C4-2B (cell line): Measurements from ENCODE around the gene PELI2.

ENCODE experiments used
- H3K27ac ChIP-seq: fragments of 450-650 bp; 2 replicates; pipeline ENCODE4 v1.5.1; 2017
- CTCF ChIP-seq: fragments of 450-650 bp; conservative IDR thresholded peaks from 2 replicates; pipeline ENCODE4 v1.5.1; 2017; ENCODE audit warnings: mild to moderate bottlenecking
- ZFX ChIP-seq: fragments of 450-650 bp; IDR thresholded peaks from 2 replicates; pipeline ENCODE4 v1.6.1; 2017

PELI2 gene

GRCh38 chr14:56127156-56127555 lies 8.9 kb downstream of the PELI2 start:
- TF ChIP-seq ZFX (no peak), CTCF (no peak)
- H3K27ac ChIP-seq, result no peak overlapping the region

DNA sequence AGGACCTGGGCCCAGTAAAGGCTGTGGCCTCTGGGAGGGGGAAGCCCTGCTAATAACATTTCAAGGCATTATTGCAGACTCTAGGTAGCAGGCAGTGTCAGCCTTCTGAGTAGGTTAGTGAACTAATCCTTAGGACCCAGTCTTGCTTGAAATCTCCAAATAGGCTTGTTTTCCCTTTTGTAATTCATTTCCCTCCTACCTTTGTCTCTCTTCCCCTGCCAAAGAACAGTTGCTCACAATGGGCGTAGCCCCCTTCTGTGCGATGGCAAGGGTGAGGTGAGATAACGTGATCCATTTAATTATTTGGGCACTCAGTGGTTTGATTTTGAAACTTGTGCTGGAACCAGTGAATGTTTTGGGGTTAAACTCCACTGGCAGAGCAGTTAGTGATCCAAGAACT lies 10.9 kb downstream of the PELI2 start:
- no peak for TF ChIP-seq ZFX
- no peak for TF ChIP-seq CTCF
- no peak overlapping the region for H3K27ac ChIP-seq

GRCh38 chr14:56129933-56130332 lies 11.7 kb downstream of the PELI2 start:
- TF ChIP-seq ZFX (no peak), CTCF (no peak)
- no peak overlapping the region for H3K27ac ChIP-seq

DNA sequence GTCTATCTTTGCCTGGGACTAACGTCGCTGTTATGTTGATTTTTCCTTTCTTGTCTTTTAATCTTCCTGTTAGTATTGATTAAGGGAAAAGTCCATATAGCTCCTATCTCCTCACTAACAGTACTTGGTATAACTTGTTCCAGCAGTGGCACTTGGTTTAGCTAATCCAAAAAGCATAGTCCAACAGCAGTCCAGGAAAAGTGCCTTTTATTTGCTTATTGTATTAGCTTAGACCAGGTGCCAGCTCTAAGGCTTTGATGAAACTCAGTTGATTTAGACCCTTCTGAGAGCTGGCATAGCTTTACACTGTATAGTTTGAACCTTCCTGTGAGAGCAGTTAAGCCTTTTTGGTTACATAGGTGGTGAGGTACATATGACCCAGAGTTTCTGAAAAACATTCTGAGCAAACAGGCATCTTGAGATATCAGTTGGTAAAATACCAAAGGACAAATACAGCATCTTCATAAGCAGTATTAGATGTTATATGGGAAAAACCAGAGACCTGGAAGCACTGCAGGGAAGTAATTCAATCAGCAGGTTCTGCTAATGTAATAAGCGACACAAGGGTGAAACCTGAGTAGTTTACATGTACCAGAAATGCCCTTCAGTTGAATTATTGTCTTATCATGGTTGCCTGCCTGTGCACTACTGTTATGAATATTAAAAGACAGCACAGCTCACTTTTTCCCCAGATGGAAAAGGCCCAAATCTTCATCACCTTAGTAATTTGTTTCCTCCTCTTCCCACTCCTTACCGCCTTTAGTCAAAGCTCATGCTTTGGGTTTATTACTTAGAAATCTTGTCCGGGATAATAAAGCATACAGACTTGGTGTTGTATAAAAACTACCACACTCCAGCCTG lies 13.0 kb downstream of the PELI2 start:
- H3K27ac ChIP-seq, result no peak overlapping the region
- no peak for TF ChIP-seq ZFX
- no peak for TF ChIP-seq CTCF

DNA sequence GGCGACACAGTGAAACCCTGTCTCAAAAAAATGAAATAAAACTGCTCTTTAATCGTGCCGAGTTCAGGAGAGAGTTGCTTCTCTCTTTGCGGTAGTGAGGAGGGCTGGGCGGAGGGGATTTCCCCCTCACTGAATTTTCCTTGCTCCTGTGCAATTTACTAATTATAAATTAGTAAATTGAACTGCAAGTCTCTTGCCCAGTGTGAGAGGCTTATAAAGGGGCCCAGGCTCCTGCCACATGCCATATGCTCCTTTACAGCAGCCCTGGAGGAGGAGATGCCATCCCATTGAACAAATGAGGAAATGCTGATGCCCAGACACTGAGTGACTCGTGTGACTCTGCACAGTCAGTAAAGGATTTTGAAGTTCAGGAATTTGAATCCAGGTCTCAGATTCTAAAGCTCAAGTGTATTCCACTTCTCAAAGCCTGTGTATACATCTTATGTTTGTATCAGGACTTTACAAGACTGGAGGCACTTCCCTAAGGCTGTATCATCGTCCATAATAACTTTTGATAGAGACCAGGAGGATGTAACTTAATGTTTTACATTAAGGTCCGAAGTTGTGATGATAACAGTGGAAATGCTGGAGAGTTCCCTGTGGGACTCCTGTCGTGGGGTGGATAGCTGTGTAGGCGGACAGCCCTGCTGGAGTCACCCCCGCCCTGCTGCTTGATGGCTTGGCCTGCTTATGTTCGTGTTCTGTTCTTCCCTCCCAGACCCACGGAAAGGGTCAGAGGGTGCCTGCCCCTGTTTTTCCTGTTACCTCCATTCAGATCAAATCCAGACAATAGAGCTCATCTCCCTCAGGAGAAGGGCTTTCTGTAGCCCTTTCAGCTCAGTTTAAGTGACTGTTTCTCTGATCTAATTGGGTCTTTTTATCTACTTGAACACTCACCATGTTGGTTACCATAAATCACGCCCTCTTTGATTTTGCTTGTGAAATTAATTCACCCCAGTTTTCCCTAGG lies 13.9 kb downstream of the PELI2 start:
- TF ChIP-seq CTCF (no peak), ZFX (no peak)
- H3K27ac ChIP-seq, result no peak overlapping the region

DNA sequence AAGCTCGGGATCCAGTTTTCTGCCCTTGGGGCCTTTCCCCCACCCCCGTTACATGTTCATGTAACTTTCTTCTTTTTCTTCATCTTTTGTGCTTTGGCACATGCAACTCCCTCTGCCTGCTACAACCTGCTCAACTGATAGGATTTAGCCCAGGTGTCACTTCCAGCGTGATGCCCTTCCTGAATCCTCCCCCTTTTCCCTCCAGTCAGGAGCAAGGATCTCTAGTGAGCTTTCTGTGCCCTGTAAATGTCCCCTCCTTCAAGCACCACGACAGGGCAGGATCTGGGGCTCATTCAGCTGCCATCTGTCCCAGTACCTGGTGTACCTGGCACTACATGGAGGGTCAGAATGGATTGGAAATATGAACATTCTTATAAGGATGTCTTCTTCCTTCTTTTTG lies 15.3 kb downstream of the PELI2 start:
- H3K27ac ChIP-seq, result no peak overlapping the region
- no peak for TF ChIP-seq ZFX
- no peak for TF ChIP-seq CTCF

GRCh38 chr14:56135001-56135400 lies 16.8 kb downstream of the PELI2 start:
- H3K27ac ChIP-seq, result no peak overlapping the region
- TF ChIP-seq CTCF, result no peak
- no peak for TF ChIP-seq ZFX
